ENCODE results near the gene MEG3.

Gene MEG3

DNA sequence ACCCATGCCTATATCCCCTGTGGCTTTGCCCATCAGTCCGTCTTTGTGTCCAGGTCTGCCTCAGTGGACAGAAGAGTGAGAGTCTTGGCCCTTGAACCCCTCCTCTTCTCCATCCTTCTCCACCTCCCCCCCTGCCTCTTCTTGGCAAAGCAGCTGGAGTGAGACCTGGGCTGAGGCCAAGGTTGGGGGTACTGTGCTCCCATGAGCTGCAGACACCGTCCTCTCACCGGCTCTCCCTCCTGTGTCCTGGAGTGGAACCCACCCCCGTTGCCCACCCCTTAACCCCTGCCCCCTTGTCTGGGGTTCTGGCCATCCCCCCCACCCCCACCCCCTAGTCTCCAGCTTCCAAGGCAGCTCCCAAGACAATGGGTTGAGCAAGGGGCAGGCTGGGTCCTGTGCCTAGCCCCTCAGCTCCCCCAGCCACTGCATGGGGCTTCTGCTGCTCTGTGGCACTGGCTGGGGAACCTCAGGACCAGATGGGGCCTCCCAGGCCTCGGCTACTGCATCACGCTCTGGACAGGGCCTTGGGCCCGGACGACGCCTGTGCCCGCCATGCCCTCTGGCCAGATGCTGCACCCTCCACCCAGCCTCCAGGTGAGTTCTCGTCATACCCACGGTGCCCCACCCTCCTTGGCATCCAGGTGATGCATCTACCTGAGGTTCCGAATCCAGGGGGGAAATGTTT lies 41.9 kb downstream of the MEG3 start:
- DNase-seq = no peak

DNA sequence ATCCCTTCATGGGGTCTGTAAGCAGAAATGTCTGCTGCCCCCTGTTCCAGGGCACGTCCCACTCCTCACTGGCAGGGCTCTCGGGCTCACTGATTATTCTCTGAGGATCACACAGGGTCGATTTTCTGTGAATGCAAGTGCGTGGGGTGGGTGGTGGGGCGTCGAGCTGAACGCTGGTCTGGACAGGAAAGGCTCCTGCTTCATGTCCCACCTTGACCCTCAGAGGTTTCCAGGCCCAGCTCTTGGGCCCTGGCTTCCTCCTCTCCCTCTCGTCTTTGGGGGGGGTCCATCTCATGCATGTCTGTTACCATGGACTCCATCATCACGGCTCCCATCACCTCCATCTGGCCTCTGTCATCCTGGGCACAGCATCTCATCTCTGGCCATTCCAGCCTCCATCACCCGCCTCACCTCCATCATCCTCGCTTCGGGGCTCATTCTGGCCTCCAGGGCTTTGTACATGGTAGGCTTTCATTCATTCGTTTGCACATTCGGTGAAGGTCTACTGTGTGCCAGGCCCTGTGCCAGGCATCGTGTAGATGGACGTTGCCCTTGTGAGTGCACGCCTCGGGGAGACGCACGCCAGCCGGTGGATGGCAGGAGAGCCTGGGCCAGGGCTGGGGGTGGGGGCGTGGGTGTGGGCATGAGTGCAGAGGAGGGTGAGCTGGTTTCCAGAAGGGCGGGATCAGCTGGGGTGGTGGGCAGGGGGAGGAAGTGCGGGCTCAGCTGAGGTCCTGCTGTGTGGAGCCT lies 42.9 kb downstream of the MEG3 start:
- DNase-seq = no peak

DNA sequence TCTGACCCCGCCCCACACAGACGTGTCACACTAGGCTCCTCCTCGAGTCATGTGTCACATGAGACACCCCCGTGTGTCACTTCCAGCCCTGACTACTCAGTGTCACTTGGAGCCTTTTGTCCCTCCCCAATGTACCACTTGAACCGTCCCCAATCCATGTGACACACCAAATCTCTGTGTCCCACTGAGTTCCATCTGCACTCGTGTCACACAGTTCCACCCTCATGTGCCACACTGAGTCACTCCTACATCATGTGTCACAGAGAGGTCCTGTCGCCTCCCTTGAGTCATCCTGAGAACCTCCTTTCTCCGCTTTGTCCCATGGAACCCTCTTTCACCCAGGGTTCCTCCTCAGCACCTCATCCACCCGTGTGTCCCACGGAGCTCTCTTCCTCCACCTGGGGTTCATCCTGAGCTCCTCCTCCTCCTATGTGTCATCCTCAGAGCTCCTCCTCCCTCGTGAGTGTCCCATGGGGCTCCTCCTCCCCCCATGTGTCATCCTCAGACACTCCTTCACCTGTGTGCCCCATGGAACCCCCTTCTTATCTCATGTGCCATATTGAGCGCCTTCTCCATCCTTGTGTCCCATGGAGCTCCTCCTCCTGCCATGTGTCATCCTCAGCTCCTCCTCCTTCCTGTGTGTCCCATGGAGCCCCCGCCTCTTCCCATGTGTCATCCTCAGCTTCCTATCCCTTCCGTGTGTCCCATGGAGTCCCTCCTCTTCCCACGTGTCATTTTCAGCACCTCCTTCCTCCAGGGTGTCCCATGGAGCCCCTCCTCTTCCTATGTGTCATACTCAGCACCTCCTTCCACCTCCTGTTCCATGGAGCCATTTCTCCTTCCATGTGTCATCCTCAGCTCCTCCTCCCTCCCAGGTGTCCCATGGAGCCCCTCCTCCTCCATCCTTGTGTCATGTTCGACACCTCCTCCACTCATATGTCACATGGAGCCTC lies 45.6 kb downstream of the MEG3 start:
- no peak for DNase-seq

DNA sequence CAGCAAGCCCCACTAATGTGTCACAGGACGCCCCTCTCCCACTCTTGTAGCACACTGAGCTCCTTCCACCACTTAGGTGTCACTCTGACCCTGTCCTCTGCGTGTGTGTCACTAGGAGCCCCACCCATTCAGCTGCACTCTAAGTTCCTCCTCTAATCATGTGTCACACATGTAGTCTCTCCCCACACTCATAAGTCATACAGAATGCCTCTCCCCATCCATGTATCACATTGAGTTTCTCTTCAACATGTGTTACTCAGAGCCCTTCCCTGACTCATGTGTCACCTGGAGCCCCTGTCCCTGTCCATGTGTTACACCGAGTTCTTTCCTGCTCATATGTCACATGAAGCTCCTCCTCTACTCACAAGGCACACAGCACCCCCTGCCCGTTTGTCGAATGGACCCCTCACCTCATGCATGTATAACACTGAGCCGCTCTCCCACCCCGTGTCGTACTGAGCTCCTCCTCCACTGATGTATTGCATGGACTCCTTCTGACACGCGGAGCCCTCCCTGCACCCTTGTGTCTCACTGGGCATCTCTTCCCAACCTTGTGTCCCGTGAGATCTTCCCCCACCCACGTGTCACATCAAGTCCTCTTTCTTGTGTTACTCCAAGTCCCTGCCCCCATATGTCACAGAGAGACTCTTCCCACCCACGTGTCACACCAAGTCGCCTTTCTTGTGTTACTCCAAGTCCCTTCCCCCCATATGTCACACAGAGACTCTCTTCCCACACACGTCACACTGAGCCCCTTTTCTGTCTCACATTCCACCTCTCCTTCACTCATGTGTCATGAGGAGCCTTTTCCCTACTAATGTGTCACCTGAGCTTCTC lies 46.6 kb downstream of the MEG3 start:
- no peak for DNase-seq

DNA sequence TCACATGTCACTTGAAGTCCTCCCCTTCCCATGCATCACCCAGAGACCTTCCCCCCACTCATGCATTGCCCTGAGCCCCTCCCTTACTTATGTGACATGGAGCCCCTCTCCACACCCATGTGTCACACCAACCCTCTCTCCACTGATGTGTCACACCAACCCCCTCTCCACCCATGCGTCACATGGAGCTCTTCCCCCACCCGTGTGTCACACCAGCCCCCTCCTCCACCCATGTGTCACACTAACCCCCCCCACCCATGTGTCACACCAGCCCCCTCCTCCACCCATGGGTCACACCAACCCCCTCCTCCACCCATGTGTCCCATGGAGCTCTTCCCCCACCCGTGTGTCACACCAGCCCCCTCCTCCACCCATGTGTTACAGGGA lies 47.2 kb downstream of the MEG3 start:
- no peak for DNase-seq

DNA sequence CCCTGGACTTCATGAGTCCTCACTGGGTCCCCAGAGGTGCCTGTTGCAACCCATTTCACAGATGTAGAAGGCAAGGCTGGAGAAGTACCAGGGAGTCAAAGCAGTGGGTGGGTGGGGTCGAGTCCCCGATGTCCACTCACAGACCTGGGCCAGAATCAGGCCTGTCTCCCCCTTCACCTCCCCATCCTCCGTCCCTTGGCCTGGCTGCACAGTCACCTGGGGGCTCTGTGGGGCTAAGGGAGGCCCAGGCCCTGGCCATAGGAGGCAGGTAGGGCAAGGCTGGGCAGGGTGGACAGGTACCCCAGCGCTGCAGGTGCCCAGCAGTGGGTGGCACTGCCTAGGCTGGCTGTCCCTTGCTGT lies 48.1 kb downstream of the MEG3 start:
- DNase-seq = no peak

DNA sequence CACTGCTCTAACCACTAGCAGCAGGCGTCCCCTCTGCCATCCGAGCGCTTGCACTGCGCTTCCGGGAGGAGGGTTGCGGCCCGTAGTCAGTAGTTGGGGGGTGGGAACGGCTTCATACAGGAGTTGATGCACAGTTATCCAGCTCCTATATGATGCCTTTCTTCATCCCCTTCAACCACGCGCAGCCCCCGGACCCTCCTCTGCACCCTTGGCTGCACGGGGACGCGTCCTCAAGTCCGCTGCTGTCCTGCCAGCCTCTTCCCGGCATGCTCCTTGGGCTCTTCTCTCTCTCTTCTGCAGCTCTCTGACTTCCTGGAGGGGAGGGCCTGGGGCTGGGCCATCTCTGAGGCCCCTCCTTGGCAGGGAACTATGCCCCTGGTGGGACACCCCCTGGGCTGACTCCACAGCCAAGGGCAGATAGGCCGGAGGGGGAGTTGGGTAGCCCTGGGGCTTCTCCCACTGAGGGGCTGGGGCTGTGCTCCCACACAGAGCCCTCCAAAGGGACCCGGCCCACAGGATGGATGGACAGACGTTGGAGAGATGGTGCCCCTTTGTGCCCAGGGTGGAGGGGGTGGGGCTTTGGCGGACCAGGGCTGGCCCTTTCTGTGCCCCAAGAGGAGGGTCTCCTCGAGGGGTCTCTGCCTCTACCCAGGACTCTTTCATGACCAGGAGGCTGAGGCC lies 48.6 kb downstream of the MEG3 start:
- no peak for DNase-seq

DNA sequence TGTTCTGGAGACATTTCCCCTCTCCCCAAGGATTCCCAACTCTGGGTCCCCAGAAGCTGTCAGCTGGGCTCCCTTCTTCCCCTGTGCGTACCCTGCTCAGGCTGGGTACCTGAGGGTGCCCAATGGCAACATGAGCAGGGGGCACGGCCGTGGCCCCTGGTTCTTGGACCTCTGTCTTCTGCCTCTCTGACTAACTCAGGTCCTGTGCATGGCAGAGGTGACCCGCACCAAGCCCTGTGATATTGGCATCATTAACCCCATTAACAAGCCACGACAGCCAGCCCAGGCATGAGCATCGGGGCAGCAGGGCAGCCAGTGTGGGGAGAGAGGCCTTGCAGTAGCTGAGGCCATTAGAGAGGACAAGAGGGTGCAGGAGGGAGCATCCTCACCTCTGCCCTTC lies 49.2 kb downstream of the MEG3 start:
- no peak for DNase-seq

DNA sequence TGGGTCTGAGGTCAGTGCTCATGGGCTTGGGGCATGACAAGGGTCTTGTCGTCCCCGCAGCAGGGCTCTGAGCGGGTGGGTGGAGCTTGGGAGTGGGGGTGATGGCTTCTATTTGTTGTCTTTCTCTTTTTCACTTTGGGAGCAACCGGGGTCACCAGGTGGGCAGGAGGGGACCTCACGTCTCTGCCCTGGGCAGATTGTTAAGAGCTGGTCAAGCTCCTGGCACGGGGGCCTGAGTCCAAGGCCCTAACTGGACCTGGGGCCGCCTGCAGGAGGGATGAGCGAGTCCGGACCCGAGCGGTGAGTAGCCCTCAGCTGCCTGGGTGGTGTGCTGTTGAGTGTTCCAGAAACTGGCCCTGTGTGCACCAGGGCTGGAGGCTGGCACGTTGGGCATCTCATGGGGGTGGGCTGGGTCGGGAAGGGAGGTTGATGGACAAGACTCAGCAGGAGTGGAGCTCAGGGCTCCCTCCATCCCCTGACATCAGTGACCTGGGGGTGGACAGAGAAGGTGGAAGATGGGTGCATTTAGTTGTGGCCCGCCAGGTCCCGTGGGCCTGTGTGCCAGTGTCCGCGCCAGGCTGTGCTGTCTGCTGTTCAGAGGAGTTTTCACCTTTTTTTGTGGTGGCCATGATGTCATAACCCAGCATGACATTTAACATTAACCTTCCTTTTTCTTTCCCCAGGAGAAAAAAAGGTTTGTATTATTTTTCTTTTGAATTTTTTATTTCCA lies 50.1 kb downstream of the MEG3 start:
- no peak for DNase-seq

DNA sequence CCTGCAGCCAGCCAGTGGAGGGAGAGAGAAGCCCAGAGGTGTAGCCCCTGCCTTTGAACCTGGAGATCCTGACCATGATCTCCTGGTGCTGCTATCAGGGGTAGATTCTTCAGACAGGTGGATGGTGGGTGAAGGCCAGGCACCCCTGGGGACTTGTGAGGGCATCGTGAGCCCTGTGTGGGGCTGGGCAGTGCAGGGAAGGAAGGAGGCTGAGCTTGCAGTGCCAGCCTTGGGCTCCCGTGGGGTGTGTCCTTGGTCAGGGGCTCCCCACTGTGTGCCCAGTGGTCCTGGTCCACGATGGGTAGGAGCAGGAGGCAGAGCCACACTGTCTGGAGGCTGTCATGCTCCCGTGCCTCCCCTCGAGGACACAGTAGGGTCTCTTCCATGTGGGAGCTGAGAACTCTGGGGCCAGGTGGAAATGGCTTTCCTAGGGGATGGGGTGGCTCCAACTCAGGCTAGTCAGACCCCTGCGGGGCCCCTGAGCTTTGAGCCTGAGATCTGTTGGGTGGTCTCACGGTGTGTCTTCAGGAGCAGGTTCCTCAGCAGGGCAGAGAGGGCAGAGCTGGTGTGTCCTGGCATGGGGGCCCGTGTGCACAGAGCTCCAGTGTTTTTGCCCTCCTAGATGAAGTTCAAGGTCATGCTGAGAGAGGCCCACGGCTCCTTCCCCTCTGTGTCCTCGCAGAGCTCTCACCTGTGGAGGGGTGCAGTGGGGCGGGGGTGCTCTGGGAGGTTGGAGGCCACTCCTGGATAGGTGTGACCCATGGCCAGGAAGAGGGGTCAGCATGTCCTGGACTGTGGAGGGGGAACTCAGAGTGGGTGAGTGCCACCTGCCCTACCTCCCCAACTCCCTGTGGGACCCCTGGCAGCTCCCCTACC lies 52.6 kb downstream of the MEG3 start:
- DNase-seq = no peak

DNA sequence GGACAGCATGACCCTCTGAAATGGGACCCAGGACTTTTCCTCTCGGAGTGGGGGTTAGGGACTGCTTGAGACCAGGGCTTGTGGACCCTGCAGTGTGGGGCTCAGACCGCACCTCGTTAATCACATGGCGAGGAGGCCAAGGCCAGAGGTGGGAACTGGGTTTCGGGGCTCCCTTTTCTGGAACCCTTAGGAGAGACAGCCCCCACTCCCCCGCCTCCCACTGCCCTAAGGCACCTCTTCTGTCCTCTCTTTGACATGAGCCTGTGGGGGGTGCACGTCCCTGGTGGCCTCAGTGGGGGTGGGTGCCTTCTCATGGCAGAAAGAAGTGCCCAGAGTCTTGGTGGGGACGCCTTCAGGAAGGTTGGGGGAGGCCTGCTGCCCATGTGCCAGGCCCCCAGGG lies 53.3 kb downstream of the MEG3 start:
- DNase-seq = no peak

DNA sequence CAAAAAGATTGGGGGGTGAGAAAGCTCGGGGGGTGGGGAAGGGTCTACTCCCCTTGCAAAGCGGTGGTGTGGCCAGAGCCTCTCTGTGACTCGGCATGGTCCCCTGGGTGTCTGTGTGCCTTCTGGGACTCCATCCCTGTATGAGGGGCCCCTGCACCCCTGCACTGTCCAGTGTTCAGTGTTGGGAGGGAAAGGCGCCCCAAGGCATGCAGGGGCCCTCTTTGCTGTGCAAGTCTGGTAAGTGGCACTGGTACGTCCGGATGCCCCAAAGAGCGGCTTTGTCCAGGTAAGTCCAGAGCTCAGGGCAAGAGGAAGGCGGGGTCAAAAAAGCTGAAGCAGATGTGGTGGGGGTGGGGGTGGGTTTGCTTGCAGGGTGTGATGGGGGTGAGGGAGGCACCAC lies 53.9 kb downstream of the MEG3 start:
- no peak for DNase-seq

DNA sequence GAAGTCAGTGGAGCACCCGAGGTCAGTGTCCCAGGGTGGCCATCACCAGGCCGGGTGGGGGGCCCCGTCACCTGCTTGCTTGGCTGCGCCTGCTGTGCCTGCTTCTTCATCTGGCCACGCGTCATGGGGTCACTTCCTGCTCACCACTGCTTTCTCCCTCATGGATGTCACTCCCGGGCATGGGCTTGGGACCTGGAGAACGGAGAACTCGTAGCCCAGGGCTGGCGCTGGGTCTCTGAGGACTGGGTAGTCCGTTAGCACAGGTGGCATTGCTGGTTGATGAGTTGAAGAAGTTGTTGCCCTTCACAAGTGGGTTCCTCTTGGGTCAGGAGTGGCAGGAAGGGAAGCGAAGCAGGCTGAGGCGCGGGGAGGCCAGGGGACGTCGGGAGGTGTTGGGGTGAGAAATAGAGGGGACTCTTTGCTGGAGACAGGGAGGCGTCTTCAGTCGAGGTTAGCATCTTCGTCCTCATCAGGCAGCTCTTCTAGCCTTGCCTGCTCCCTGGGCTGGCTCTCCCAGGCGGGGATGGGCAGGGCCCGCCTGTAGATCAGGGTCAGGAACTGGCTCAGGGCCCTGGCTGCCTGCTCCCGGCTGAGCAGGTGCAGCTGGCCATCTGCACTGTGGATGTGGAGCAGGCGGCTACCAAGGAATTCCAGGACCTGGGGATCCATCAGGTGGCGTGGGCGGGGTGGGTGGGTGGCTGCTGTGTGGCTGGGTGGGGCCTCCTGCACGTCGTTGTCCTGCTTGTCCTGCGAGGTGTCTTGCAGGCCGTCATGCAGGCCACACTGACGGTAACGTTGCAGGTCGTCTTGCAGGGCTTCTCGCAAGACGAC lies 54.6 kb downstream of the MEG3 start:
- DNase-seq = no peak

DNA sequence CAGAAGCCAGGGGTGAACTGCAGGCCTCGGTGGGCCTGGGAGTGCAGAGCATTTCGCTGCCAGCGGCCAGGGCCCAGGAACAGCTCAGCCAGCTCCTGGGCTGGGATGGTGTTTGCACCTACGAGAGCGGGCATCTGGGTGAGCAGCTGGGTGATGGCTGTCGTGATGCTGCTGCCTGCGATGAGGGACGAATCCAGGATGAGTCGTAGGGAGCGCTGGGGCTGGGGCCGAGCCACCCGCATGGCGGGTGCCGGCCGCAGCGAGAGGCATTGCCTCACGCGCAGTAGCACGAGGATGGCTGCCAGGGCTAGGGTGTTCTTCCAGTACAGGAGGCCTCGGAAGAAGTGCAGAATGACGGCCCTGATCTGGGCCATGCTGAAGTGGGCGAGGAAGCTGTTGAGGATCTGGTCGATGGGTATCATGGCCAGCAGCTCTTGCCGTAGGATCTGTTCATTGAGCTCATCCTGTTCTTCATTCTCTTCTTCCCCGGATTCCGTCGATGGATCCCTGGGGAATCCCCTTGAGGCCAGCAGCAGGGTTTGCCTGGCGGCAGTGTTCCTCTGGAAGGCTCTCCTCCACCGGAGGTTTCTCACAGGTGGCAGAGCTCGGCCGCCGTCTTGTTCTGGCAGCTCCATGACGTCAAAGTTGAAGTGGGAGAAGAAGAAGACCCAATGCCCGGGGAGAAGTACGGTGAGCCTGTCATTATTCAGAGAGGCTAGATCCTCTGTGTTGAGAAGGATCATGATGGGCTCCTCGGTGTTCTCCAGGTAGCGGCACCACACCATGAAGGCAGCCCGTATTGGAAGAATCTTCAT lies 55.5 kb downstream of the MEG3 start:
- DNase-seq = no peak

DNA sequence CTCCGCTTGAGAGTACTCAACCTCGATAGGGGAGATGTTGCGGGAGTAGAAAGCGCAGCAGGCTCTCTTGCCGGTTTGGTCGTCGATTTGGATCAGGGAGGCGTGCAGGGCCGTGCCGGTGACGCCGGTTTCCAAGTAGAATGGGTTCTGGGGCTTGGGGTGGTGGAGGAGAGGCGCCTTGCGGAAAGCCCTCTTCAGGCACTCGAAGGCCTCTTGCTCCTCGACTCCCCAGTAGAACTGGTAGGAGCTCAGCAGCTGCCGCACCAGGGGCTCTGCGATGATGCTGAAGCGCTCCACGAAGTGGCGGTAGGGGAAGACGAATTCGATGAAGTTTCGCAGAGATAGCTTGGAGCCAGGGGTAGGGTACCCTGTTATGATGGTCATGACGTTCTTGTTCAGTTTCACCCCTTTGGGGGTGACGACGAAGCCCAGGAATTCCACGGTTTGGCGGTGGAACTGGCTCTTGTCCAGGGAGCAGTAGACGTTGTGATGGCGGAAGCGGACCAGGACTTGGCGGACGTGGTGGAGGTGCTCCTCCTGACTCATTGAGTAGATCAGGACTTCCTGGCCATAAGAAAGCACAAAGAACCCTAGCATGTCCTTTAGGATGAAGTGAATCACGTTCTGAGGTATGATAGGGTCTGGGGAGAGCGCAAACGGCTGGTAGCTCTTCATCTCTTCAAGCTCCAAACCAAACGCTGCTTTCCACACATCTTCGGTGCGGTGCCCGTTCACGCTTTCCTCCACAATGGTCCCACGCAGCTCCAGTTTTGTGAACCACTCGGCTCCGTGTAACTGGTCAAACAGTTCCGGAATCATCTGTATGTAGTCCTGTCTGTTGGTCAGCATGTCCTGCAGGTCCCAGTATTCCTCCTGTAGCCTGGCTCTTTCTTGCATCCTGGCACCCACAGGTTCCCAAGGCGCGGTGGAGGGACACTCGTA lies 56.4 kb downstream of the MEG3 start:
- DNase-seq = no peak

DNA sequence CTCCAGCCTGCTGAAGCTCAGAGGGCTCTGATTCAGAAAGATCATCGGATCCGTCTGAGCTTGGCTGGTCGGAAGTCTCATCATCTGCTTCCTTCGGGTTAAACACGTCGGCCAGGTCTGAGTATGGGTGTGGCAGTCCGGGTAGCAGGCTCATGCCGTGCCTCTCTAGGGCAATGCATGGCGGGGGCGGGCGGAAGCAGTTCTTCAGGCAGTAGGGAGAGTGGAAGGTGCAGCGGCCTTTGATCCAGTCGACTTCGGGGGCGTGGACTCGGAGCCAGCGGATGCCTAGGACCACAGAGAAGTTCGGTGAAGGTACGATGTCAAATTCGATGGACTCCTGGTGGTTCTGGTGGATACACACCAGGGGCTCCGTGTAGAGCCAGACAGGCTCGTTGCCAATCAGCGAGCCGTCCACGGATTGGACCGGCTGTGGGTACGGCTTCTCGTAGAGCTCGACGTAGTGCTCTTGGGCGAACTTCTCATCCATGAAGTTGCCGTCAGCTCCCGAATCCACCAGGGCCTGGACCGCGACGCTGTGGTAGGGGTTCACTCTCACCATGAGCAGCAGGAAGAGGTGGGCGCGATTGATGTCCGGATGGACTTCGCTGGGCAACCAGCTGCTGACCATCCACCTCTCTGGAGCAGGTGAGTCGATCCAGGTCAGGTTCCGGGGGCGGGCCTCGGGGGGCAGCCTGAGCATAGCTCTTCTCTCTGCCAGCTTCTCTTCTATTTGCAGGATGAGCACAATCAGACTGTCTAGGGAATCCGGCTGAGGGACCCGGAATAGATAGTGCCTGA lies 57.3 kb downstream of the MEG3 start:
- DNase-seq = no peak

DNA sequence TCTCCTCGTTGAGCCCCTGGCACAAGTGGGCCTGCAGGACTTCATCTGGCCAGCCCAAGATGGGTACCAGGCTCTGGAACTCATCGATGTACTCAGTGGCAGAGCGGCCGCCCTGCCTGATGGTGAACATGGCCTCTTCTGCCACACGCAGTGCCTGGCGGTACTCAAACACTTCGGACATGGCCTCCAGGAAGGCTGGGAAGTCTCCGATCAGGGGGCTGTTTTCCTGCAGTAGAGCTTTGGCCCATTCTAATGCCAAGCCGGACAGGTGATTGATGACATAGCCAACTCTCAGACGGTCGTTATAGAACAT lies 57.8 kb downstream of the MEG3 start:
- no peak for DNase-seq

All from NCI-H1092 (cell line).